Right cardiac atrium (tissue), 5 donors: ENCODE results near the gene SPEN. TPM values are rescaled to one million over a fixed set of nuclear protein-coding genes. Genes with fewer than 3 reads are reported as not detected.
"Not testable (repeated sequence)": the region's sequence is repeated elsewhere in the genome, so short reads cannot be mapped to it uniquely, and the experiment has no call there.

ENCODE experiments used
- ATAC-seq, 2 donors: fragments of 200-7000 bp; cut with Tn5 transposase; one replicate each; pipeline versions ENCODE4 v1.8.0 to v1.9.1; 2020; ENCODE audit warnings: moderate library complexity in 2 of 2, mild to moderate bottlenecking in 1 of 2
- DNase-seq, 3 donors: peaks; one replicate each; pipeline ENCODE4 v3.0.0-alpha.2; 2020
- H3K27ac ChIP-seq: one replicate; pipeline ENCODE4 v1.5.1; 2013; ENCODE audit warnings: mild to moderate bottlenecking, low read length, control low read depth, moderate library complexity
- H3K27me3 ChIP-seq: one replicate; pipeline ENCODE4 v1.6.1; 2013; ENCODE audit not compliant: control insufficient read depth, insufficient read depth
- H3K4me1 ChIP-seq: one replicate; pipeline ENCODE4 v1.6.1; 2013; ENCODE audit warnings: low read length; ENCODE audit not compliant: control insufficient read depth, insufficient read depth
- H3K4me3 ChIP-seq: one replicate; pipeline ENCODE4 v1.5.1; 2013; ENCODE audit warnings: low read length, control low read depth
- H3K9me3 ChIP-seq: one replicate; pipeline ENCODE4 v1.6.1; 2013; ENCODE audit warnings: low read length; ENCODE audit not compliant: control insufficient read depth
- WGBS: extraction: QIAGEN DNeasy Blood & Tissue Kit; methylation state at CpG from one replicate; pipeline ENCODE4 v1.1.7; 2013; 5-methylcytosine and 5-hydroxymethylcytosine counted together
- intact Hi-C, 4 donors: fragments of 100-400 bp; cut with DNase I; formaldehyde crosslinking; loops; one replicate each; pipeline versions ENCODE4 v1.11.0 to v1.14.0; 2022 to 2023
- polyA plus RNA-seq: library from polyadenylated mRNA; stranded (reverse); fragments of 200-250 nt; gene quantifications from one replicate; pipeline ENCODE4 v1.2.3, GENCODE V29; 2013
- total RNA-seq, 4 donors: library from RNA; stranded (reverse); fragmentation: NEBNext Ultra II Directional; extraction: Animal tissue kit (Norgen Biotek cat#: 25700); gene quantifications; one replicate each; pipeline ENCODE4 v1.2.1, GENCODE V29; 2021
- donor health status: healthy with polysubstance abuse.
- donor health status: DM: no; HTN: yes; CAD: no.
- donor health status: DM: no; HTN: no; CAD: no.
- donor health status: DM: no; HTN: yes; CAD: no; lungs with severe emphysema.
- donor health status: DM: yes; HTN: yes; CAD: no.

The SPEN gene
- total and polyA plus RNA-seq, 5 donors = 15.2 to 34.2 (median 31.5) TPM

GRCh38 chr1:15808955-15809354 lies 38.6 kb upstream of the SPEN start:
- WGBS = 91% methylated on average over 1 of the region's 1 CpG

DNA sequence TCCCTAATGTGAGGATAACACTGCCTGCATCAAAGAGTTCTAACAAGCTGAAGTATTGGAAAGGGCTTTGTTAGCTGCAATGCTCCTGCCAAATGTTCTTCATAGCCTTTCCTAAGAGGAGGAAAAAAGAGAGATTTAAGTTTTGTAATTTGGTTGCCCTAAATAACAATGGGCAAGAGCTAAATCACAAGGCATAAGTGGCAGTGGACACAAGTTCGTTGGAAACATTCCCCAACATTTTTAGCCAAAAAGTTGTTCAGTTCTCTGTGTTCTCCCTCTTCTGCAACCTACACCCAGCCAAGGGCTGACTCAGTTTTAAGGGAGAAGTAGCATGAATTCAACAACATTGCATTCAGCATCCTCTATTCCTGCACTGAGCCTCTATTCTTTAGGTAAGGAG lies 37.4 kb upstream of the SPEN start:
- no peak overlapping the region for H3K4me3 ChIP-seq
- no peaks in the 10 kb centered on the region for H3K4me1 ChIP-seq
- H3K27ac ChIP-seq = peak overlapping the region; percentile 27
- H3K9me3 ChIP-seq = no peaks in the 10 kb centered on the region
- intact Hi-C loops = loop anchor here in 1 of 4 donors (10.0 kb wide), 1 partner anchor 185 kb away; no protein-coding TSS in a partner anchor
- WGBS = 44% methylated on average over 1 of the region's 1 CpG
- ATAC-seq = peak; percentile 23 to 71
- peak in 1 of 3 donors; percentile 48 for DNase-seq
- no peaks in the 10 kb centered on the region for H3K27me3 ChIP-seq

More at GRCh38 chr1:15808955-15809354, 38.6 kb upstream of the SPEN start:
- Histone ChIP-seq H3K4me3 (no peak overlapping the region), H3K27me3 (no peaks in the 10 kb centered on the region), H3K27ac (no peak overlapping the region), H3K9me3 (no peaks in the 10 kb centered on the region), H3K4me1 (no peaks in the 10 kb centered on the region)
- ATAC-seq (no peak), DNase-seq (peak in 1 of 3 donors; percentile 0)
- intact Hi-C loops = no loop called here

GRCh38 chr1:15816674-15817073 lies 30.8 kb upstream of the SPEN start:
- Histone ChIP-seq H3K4me3 (no peak overlapping the region), H3K4me1 (no peaks in the 10 kb centered on the region), H3K9me3 (no peaks in the 10 kb centered on the region), H3K27me3 (no peaks in the 10 kb centered on the region), H3K27ac (no peak overlapping the region)
- DNase-seq (no peak), ATAC-seq (no peak)
- 82% methylated on average over 5 of the region's 5 CpGs for WGBS
- intact Hi-C loops = loop anchor here in 1 of 4 donors (10.0 kb wide), 1 partner anchor 178 kb away; no protein-coding TSS in a partner anchor

DNA sequence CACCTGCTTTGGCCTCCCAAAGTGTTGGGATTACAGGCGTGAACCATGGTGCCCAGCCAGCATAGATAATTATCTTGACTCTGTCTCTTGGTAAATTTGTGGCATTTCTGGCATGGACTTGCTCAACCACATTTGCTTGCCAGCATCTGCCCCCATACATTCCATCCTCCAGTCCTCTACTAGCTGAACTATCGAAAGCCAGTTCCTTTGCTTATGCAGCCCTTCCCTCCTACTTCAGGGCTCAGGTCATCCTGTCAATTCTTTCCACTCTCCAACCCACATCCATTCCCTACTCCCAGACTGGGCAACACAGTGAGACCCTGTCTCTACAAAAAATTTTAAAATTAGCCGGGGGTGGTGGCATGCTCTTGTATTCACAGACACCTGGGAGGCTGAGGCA lies 27.0 kb upstream of the SPEN start:
- H3K4me3 ChIP-seq = no peak overlapping the region
- intact Hi-C loops = no loop called here
- no peaks in the 10 kb centered on the region for H3K27me3 ChIP-seq
- no peak overlapping the region for H3K27ac ChIP-seq
- H3K4me1 ChIP-seq = no peaks in the 10 kb centered on the region
- 94% methylated on average over 3 of the region's 3 CpGs for WGBS
- no peak for ATAC-seq
- peak in 1 of 3 donors; percentile 1 for DNase-seq
- no peaks in the 10 kb centered on the region for H3K9me3 ChIP-seq

GRCh38 chr1:15825800-15826199 lies 21.7 kb upstream of the SPEN start:
- DNase-seq (no peak), ATAC-seq (no peak)
- H3K4me1 ChIP-seq = no peaks in the 10 kb centered on the region
- H3K27ac ChIP-seq = no peak overlapping the region
- H3K9me3 ChIP-seq = no peaks in the 10 kb centered on the region
- H3K27me3 ChIP-seq = no peaks in the 10 kb centered on the region
- intact Hi-C loops = no loop called here
- no peak overlapping the region for H3K4me3 ChIP-seq

GRCh38 chr1:15826810-15827507 lies 20.5 kb upstream of the SPEN start:
- Histone ChIP-seq H3K4me1 (no peaks in the 10 kb centered on the region), H3K4me3 (no peak overlapping the region), H3K27me3 (no peaks in the 10 kb centered on the region), H3K9me3 (no peaks in the 10 kb centered on the region), H3K27ac (no peak overlapping the region)
- DNase-seq (no peak), ATAC-seq (no peak)
- WGBS = 86% methylated on average over 6 of the region's 6 CpGs
- intact Hi-C loops = no loop called here

DNA sequence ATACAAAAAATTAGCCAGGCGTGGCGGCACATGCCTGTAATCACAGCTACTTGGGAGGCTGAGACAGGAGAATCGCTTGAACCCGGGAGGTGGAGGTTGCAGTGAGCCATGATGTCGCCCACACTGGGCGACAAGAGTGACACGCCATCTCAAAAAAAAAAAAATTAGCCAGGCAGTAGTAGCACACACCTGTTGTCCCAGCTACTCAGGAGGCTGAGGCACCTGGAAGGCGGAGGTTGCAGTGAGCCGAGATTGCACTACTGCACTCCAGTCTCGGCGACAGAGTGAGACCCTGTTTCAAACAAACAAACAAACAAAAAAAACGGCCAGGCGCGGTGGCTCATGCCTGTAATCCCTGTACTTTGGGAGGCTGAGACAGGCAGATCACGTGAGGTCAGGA lies 19.9 kb upstream of the SPEN start:
- H3K27me3 ChIP-seq, H3K4me1 ChIP-seq, H3K4me3 ChIP-seq, H3K27ac ChIP-seq, DNase-seq, intact Hi-C loops, H3K9me3 ChIP-seq, ATAC-seq: not testable (repeated sequence)
- WGBS = 97% methylated on average over 15 of the region's 15 CpGs

DNA sequence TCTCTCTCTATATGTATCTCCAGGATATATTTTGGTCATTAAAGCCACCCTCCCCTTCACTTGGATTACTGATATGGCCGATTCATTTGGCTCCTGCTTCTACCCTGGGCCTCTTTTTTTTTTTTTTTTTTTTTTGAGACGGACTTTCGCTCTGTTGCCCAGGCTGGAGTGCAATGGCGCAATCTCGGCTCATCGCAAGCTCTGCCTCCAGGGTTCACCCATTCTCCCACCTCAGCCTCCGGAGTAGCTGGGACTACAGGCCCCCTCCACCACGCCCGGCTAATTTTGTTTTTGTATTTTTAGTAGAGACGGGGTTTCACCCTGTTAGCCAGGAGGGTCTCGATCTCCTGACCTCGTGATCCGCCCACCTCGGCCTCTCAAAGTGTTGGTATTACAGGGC lies 18.6 kb upstream of the SPEN start:
- H3K4me3 ChIP-seq, DNase-seq, H3K27ac ChIP-seq, H3K4me1 ChIP-seq, H3K9me3 ChIP-seq, intact Hi-C loops, H3K27me3 ChIP-seq, ATAC-seq: not testable (repeated sequence)
- 85% methylated on average over 14 of the region's 14 CpGs for WGBS

GRCh38 chr1:15830258-15830657 lies 17.2 kb upstream of the SPEN start:
- ATAC-seq (no peak), DNase-seq (no peak)
- 85% methylated on average over 1 of the region's 1 CpG for WGBS
- H3K9me3 ChIP-seq = no peaks in the 10 kb centered on the region
- intact Hi-C loops = loop anchor here in 1 of 4 donors (10.0 kb wide), 1 partner anchor 55 kb away; no protein-coding TSS in a partner anchor
- H3K4me3 ChIP-seq = no peak overlapping the region
- H3K27ac ChIP-seq = no peak overlapping the region
- H3K27me3 ChIP-seq = no peaks in the 10 kb centered on the region
- peaks cover 2% of the 10 kb centered on the region for H3K4me1 ChIP-seq

DNA sequence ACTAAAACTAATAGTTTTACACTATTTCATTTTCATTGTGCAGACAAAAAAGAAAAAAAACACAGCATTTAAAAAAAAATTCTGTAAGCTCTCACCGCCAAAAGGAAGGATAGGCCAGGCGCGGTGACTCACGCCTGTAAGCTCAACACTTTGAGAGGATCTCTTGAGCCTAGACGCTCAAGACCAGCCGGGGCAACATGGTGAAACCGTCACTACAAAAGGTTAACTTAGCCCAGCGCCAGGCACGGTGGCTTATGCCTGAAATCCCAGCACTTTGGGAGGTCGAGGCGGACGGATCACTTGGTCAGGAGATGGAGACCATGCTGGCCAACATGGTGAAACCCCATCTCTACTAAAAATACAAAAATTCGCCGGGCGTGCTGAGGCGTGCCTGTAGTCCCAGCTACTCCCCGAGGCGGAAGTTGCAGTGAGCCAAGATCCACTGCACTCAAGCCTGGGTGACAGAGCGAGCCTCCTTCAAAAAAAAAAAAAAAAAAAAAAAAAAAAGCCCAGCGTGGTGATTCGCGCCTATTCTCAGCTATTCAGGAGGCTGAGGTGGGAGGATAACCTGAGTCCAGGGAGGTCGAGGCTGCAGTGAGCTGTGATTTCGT lies 14.3 kb upstream of the SPEN start:
- no peaks in the 10 kb centered on the region for H3K27me3 ChIP-seq
- H3K9me3 ChIP-seq = no peaks in the 10 kb centered on the region
- H3K4me1 ChIP-seq = peaks cover 2% of the 10 kb centered on the region
- intact Hi-C loops = loop anchor here in 1 of 4 donors (10.0 kb wide), 1 partner anchor 52 kb away; no protein-coding TSS in a partner anchor
- ATAC-seq (no peak), DNase-seq (peak; percentile 70 to 78 (median 78))
- H3K4me3 ChIP-seq = peak overlapping the region; percentile 77
- peak overlapping the region; percentile 65 for H3K27ac ChIP-seq
- 53% methylated on average over 24 of the region's 24 CpGs for WGBS

DNA sequence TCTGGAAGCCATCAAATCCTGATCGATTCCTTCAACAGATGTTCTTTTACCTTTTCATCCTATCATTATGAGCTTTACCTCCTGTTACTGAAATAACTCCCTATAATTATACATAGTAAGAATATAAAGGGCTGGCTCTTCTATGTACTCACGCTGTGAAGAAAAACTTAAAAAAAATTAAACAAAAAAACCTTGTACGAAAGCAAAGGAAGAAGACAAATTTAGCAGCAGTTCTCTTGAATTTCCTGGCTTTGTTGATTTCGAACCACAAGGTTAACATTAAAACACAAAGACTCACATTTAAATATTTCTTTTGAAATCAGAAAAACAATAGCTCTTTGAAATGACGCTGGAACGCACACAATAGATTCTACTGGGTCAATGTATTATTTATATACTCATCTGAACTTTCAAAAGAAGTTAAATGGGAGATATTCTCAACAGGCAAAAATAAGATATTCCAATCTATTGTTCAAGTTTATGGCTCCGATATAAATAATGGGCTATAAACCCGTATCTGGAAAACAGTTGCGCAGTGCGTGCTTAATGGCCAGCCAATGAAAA lies 13.6 kb upstream of the SPEN start:
- DNase-seq (no peak), ATAC-seq (no peak)
- H3K4me1 ChIP-seq = peaks cover 2% of the 10 kb centered on the region
- no peaks in the 10 kb centered on the region for H3K9me3 ChIP-seq
- peak overlapping the region; percentile 97 for H3K27ac ChIP-seq
- intact Hi-C loops = loop anchor here in 1 of 4 donors (10.0 kb wide), 1 partner anchor 51 kb away; no protein-coding TSS in a partner anchor
- no peaks in the 10 kb centered on the region for H3K27me3 ChIP-seq
- 1% methylated on average over 10 of the region's 10 CpGs for WGBS
- peak overlapping the region; percentile 77 for H3K4me3 ChIP-seq
